Pons (tissue), 1 donor: ENCODE measurements around the gene PTPN14.
"Not testable (repeated sequence)": the region's sequence is repeated elsewhere in the genome, so short reads cannot be mapped to it uniquely, and the experiment has no call there.

Experiments used
- DNase-seq: peaks from one replicate; pipeline ENCODE4 v3.0.0-alpha.2; 2016; ENCODE audit warnings: low spot score

Gene PTPN14

DNA sequence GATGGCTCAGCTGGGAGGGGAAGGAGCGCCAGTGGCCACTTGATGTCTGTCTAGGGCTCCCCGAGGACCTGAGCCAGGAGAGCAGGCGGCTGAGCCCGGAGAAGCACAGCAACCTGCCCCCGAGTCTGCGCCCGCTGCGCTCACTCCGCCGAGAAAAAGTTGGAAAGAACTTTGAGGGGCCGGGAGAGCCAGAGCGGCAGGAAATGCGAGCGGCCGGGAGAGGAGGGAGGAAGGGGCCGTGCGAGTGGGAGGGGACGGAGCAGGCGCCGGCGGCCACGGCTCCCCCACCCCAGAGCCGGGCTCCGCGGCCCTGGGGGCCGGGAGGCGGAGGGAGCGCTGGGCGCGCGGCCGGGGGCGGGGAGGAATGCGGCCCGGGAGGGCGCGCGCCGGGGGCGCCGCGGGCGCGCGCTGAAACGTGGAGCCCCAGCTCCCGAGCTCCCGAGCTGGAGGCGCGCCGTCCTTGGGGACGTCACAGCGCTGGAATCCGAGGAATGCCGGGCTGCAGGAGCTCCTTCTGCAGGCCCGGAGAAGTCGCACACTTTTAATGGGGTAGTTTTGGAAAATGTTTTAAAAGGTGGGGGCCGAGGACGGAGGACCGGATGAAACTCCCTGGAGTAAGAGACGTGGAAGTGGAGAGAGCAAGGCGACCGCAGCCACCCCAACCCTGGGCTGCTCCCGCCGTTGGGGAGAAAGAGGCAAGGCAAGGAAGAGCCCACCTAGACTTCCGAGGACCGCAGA, at the start of gene PTPN14:
TSS of gene PTPN14 (minus strand) at position 167 of the 738 bp plus-strand sequence. CDS start 86,799 bp downstream, outside the sequence.
- peak; percentile 31 for DNase-seq

DNA sequence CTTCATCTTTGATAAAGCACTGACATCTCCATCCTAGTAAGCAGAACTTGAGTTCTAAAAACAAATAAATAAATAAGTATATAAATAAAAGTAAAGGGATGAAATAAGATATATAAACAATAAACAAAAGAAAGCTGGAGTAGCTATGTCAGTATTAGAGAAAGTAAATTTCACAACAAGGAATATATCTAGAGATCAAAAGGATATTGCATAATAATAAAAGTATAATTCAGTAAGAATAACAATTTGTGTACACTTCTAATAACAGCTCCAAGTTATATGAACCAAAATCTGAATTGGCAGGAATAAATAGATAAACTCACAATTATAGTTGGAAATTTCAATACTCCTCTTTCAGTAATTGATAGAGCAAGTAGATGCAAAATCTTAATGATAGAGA, 41.8 kb upstream of the PTPN14 start:
- no peak for DNase-seq

DNA sequence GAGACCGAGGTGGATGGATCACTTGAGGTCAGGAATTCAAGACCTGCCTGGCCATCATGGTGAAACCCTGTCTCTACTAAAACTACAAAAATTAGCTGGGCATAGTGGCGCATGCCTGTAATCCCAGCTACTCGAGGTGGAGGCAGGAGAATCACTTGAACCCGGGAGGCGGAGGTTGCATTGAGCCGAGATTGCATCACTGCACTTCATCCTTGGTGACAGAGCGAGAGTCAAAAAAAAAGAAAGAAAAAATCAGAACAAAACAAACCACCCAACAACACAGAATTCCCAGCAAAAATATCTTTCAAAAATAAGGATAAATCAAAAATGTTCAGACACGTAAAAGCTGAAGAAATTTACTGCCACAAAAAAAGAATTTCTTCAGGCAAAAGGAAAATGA, 40.5 kb upstream of the PTPN14 start:
- DNase-seq = not testable (repeated sequence)

DNA sequence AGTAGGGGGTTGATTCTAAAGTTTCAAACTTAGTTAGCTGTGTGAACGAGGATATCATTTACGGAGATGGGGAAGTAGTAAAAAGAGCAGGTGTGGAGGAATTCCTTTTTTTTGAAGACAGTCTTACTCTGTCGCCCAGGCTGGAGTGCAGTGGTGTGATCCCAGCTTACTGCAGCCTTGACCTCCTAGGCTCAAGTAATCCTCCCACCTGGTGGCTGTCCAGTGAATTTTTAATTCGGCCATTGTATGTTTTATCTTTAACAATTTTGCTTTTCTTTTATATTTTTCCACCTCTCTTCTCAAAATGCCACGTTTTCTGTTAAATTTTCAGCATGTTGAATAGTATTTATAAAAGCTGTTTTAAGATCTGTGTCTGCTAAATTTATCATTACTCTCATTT, 39.3 kb upstream of the PTPN14 start:
- no peak for DNase-seq

DNA sequence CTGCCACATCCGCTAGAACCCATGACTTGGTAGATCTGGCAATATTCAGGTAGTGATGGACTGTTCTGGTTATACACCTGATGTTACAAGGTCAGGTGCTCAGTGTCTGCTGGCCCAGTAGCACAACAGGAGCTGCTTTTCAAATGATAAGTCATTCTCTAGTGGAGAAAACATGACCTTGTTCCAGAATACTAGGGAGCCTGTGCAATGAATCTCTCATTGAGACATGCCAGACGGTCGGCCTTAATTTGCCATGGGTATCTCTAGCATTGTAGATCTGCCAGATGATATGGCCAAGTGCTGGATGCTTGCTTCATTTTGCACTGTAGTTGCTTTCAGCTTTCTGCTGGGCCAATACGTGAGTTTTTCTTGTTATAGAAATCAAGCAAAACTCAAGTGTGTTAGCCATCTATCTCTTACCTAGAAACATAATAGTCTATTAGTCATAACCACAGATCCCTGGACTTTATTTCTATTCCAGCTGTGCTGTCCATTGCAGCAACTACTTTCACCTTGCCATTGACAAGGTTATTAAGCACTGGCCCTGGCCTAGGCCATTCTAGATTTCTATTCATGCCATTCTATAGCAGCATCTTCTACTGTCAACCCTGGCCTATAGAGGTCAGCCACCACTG, 37.7 kb upstream of the PTPN14 start:
- no peak for DNase-seq

DNA sequence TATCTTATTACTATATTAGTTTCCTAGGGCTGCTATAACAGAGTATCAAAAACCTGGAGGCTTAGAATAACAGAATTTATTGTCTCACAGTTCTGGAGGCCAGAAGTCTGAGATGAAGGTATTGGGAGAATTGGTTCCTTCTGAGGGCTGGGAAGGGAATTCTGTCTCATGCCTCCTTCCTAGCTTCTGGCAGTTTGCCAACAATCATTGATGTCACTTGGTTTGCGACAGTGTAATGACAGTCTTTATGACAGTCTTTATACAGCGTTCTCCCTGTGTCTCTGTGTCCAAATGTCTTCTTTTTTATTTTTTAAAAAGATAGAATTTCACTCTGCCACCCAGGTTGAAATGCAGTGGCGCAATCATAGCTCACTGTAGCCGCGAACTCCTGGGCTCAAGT, 35.8 kb upstream of the PTPN14 start:
- DNase-seq = no peak

DNA sequence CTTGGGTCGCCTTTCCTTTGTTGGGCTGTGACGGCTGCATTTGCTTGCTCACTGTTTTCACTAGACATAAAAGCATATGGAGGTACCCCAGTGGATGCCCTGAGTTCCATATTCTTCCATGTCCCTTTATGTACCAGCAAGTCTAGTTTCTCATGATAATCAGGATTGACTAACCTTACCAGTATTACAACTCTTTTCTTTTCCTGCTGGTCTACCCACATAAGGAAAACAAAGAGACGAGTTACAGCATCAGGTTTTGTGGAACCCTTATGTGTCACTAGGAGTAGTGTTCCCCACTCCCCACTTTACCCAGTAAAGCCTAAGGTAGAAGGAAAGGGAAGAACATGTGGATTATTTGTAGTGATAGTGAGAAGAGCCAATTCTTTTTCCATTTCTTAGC, 35.2 kb upstream of the PTPN14 start:
- DNase-seq = no peak

DNA sequence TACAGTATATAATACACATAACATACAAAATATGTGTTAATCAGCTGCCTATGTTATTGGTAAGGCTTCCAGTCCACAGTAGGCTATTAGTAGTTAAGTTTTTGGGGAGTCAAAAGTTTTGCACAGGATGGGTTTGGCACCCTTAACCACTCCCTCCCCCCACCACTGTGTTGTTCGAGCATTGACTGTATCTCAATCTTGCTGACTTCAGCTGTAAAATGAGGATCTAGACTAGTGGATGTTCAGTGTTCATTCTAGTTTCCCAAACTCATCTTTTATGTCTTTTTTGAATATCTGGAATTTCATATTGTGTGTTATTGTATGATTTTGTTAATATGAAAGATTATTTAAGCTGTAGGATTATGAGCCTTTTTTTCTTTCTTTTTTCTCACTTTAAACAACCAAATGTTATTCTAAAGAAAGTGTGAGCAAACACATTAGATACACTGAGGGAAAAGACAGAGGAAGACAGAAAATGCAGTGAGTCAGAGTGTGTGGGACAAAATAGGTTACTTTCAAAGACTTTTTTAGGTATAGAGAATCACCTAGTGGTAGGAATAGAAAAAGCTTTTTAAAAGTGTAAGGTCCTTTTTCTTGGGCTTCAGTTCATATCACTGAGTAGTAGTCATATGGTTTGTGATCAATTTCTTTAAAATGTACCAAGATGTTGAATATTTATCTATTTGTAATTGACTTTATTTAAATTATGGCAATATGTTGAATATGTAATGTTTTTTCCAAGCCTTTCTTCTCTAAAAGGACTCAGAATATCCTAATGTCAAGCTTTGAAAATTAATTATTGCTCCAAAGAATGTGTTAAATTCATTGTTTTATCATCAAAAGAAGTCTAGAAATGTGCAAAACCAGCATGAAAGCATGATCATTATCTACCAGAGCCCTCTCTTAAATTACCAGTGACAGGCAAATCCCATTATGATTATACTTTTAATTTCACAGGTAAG, 33.7 kb upstream of the PTPN14 start:
- peak; percentile 28 for DNase-seq

DNA sequence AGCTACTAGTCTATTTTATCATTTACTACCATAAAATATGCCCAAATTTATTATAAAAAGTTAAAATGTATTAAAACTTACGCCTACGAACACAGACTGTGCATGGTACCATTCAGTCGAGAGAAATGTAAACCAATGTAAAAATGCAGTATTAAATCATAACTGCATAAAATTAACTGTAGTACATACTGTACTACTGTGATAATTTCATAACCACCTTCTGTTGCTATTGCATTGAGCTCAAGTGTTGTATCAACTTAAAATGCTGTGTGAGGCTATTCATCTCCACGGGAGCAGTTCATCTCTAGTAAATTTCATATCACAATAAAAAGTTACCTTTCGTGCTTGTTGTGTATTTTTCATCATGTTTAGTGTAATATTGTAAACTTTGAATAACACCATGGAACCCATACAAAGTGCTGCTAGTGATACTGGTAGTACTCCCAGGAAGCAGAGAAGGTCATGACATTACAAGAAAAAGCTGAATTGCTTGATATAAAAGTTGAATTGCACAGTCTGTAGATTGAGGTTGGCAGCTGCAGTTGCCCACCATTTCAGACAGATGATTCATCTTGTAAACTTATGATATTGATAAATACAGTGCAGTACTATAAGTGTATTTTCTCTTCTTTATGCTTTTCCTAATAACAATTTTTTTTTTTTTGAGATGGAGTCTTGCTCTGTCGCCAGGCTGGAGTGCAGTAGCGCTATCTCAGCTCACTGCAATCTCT, 32.6 kb upstream of the PTPN14 start:
- DNase-seq = no peak

DNA sequence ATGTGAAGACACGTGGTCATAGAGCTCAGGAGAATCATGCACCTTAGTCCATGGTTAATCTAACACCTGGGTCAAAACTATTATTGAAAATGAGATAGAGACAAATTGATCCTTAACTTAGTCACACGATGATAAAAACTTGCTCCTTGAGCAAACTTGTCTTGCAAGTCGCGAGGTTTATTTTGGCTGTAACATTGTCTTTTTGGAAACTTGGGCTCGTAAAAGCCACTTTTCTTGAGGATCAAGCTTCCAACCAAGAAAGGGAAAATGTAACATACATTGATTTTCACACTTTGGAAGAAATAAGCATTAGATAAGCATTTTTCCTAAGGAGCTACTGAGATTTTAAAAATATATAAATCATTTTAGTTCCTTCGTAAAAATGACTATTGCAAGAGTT, 31.7 kb upstream of the PTPN14 start:
- DNase-seq = no peak

DNA sequence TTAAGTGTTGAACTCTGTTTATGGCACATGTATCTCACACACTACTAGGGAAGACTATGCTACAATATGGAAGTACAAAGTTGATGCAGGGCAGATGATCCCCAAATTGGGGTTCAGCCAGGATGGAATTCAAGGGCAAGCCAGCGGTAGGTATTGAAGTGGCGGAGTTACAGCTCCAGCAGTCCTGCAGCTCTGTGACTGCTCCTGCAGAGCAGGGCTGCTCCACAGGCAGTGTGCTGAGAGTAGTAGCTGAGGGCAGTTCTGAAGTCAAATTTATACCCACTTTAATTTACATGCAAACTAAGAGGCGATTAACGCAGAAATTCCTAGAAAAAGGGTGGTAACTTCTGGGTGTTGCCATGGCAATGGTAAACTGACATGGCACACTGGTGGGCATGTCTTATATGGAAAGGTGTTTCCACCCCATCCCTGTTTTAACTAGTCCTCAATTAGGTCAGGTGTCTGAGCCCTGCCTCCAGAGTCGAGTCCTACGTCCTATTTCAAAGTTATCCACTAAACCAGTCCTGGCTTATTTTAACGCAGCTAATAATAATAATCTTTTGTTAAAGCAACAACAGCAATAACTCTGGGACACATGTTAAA, 31.0 kb upstream of the PTPN14 start:
- DNase-seq = no peak

DNA sequence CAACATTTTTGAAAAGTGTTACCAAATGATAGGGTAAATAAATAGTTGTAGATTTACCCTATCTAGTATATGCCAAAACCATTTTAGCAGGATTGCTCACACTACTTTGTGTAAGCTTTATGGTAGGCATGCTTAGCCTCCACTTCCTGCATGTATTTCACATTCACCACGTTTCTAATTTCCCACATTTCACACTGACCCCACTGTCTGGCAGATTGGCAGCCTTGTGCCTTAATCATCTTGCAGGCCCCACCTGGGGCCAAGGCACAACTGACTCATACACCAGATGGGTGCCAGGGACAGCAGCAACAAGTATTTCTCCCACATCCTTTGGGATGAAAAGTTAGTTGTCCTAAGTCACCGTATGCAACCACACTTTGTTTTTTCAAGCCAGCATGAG, 30.4 kb upstream of the PTPN14 start:
- DNase-seq = no peak

DNA sequence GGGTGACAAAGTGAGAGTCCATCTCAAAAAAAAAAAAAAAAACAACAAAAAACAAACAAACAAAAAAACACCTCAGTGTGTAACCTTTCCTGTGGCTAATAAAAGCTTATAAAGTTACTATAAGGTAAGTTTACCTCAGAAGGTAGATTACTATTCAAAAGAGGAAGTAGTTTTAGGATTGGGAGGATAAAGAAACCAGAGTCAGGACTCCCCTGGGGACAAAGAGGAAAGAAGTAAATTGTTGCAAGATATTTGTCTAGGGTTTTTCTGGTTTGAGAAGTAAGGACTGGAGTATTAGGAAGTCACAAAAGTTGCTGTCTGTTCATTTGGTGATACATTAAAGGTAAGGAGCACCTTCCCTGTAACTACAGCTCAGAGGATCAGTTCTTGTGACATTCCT, 27.8 kb upstream of the PTPN14 start:
- DNase-seq = no peak

DNA sequence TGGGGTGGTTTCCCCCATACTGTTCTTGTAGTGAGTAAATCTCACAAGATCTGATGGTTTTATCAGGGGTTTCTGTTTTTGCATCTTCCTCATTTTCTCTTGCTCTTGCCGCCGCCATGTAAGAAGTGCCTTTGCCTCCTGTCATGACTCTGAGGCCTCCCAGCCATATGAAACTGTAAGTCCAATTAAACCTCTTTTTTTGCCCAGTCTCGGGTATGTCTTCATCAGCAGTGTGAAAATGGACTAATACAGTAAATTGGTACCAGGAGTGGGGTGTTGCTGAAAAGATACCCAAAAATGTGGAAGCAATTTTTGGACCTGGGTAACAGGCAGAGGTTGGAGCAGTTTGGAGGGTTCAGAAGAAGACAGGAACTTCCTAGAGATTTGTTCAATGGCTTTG, 24.7 kb upstream of the PTPN14 start:
- not testable (repeated sequence) for DNase-seq

DNA sequence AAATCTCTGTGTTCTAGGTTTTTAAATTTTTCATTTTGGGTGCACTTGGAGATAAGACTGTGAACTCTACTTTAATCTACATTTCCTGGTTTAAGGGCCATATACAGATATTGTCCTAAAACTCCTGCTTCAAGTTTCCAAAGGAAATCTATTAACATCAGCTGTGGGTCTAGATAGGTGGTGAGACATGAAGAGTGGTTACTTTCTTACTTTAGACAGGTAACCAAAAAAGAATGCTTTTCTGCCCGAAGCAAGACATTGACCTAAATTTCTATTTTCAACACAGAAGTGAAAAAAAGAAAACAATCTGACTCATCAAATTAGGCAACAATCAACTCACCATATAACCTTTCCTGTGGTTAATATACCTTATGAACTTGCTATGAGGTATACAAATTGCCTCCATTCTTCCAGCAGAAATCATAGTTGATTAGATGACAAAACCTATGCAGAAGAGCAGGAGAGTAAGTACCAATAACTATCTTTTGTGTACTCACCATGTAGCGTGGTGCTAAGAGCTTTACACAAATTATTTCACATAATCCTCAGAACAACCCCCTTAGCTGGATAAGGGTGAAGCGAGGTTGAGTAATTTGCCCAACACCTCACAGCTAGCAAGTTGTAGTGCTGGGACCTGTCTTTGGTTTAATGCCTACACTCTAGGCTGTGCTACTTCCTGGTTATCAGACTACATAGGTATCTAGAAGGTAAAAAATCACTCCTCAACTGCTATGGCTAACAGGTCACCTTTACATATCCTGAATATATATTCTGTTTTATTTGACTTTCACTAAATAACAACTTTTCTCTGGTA, 23.4 kb upstream of the PTPN14 start:
- no peak for DNase-seq

DNA sequence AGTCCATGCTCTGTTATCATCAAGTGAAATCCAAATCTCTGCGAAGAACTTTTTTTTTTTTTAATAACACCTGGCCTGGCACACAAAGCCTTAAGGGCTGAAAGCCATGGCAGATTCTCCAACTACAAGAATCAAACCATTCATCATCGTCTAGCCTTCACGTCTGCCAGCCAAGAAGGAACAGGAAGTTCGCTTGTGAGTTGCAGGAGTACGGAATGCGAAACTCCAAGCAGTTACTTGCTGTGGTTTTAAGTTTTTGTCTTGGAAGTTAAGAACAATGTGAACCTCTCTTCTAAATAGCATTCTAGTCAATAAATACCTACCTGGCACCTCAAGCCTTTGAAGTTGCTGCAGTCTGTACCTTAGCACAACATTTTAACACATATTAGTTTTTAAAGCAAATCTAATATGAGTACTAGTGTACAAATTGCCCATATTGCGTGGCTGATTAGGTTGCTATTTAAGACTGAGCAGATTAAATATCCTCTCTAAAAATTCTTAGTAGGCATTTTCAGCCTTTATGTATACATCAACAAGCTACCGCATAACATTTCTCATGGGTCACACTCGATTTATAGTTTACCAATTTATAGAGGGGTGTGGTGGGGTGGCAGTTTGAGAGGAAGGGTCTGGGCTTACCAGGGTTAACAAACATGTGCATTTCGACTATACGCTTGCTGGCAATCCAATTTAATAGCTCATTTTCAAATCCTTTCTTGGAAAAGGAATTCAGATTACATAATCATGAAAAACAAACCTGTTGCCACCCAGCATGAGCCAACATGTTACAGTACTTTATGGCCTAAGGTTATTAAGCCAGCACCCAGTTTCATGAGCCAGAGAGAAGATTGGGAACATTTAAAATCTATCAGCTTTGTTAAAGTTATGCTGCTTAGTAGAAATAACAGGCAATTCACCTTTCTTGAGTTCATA, 22.2 kb upstream of the PTPN14 start:
- no peak for DNase-seq

DNA sequence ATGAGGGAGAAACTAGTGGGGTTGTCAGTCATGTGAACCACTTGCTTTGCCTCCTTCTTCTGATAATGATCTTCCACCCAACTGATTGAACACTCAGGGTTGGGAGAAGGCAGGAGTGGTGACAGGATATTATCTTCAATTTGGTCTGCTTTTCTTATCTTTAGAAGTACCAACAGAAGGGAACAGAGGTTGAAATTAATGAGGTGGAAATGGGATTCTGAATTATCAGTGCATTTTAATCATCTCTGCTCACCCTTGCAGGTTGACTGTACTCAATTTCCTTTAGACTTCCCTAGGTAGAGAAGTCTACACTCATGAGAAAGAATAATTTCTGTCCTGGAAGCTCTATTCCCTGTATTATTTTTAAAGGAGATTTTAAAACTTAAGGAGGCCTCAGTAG, 19.9 kb upstream of the PTPN14 start:
- no peak for DNase-seq

DNA sequence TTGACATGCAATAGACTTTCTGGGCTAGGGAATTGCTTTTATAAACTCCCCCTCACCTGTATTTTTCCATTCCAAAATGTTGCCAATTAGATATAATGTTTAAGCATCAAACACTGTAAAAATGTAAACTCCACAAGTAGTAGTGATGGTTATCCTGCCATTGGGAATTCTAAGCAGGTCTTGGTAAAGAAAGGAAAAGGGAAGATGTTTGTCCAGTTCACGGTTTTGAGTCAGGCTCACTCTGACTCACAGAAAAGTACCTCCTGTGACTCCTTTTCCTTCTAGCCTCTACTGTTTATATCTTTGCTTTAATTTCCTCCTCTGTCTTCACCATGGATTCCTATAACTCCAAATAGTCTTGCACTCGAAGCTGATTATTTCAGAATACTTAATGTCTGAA, 19.0 kb upstream of the PTPN14 start:
- no peak for DNase-seq

DNA sequence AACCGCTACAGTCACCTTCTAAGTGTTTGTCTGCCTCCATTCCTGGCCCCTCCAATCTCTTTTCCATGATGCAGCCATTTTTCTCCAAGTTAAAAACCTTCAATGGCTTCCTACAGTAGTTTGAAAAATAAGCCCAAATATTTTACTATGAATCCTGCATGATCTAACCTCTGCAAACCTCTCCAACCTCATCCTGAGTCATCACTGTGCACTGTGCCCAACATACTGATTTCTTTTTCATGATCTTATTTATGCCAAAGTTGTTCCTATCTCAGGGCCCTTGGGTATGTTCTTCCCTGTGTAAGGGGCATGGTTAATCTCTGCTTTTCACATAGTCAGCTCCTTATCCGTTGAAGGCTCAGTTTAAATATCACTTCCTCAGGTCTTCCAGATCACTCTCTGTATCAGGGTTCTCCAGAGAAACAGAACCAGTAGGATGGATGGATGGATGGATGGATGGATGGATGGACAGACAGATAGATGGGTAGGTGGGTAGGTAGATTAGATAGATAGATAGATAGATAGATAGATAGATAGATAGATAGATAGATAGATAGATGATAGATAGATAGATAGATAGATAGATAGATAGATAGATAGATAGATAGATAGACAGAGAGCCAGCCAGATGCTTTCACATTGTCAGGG, 18.1 kb upstream of the PTPN14 start:
- no peak for DNase-seq
